Right ventricle myocardium inferior (tissue), 1 donor: ENCODE results near the gene LPCAT1. TPM values are rescaled to one million over a fixed set of nuclear protein-coding genes. Genes with fewer than 3 reads are reported as not detected.
A peak's percentile ranks its signal among the peaks of the same experiment; 100 is the strongest.
"Not testable (repeated sequence)": the region's sequence is repeated elsewhere in the genome, so short reads cannot be mapped to it uniquely, and the experiment has no call there.

Source experiments
- ATAC-seq: fragments of 200-7000 bp; cut with Tn5 transposase; one replicate; pipeline ENCODE4 v1.9.1; 2020; ENCODE audit warnings: mild to moderate bottlenecking, moderate library complexity
- DNase-seq: peaks from one replicate; pipeline ENCODE4 v3.0.0; 2021; ENCODE audit errors: missing footprints
- intact Hi-C: fragments of 100-400 bp; cut with DNase I; formaldehyde crosslinking; loops from one replicate; pipeline ENCODE4 v1.11.0; 2022
- total RNA-seq: library from RNA; stranded (reverse); fragmentation: NEBNext Ultra II Directional; extraction: Animal tissue kit (Norgen Biotek cat#: 25700); gene quantifications from one replicate; pipeline ENCODE4 v1.2.1, GENCODE V29; 2021
- donor health status: DM: no; HTN: yes; CAD: no; lungs with severe emphysema.

The LPCAT1 gene
- total RNA-seq, 1 donor from 2014 or later: 13.4 TPM

DNA sequence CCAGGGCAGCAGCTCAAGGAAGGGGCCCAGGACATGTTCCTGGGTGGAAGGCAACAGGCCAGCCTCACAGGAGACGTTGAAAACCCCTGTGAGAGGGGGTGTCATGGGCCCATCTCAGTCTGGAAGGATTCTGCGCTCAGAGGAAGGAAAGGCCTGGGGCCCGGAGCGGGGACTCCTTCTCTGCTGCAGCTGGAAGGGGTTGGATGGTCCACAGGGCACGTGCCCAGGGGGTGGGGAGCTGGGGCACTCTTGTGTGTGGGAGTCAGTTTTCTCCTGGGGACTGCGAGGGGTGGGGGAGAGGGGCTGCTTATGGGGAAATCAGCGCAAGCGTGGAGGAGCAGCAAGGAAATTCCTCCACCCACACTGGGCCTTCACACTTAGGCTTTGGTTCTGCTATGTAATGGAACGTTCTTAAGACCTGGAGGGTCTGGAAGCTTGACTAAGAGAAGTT lies 2.9 kb upstream of the LPCAT1 start:
- intact Hi-C loops: no loop called here

DNA sequence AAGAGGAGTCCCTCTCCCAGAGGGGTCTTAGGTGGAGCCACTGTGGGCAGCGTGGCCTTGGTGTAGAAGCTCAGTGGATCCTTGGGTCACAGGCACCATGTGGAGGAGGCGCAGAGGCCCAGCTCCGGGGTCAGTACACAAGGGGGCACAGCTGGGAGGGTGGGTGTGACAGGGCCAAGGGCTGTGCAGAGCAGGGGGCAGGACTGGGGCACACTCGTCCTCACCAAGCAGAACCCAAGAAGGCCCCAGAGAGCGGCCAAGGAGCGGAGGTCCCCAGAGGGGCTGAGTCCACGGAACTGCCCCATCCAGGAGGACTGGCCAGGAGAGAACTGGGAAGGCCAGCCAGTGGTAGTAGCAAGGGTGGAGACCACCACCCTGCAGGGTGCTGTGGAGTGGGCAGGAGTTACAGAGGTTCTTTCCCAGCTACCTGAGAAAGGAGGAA lies 2.5 kb upstream of the LPCAT1 start:
- DNase-seq (no peak), ATAC-seq (no peak)
- intact Hi-C loops: no loop called here

More for the DNA sequence above, 2.9 kb upstream of the LPCAT1 start:
- ATAC-seq (no peak), DNase-seq (no peak)

DNA sequence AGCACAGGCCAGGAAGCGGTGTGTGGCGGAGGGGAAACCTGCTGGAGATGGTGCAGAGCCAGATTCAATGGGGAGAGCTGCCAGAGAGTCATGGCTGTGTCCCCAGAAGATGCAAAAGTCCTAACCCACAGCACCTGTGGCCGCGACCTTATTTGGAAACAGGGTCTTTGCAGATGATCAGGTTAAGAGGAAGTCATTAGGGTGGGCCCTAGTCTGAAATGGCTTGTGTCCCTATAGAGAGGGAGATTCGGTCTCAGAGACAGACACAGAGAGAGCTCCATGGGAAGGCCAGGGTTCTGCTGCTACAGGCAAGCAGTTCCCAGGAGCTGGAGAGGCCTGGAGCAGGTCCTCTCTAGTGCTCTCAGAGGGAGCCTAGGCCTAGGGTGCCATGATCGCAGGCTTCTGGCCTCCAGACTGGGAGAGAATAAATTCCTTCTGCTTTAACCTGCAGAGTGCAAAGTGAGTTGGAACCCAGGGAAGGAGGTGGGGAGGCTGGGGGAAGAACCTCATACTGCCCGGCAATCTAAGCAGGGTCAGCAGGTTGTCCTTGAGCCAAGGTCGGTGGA lies 1.9 kb upstream of the LPCAT1 start:
- intact Hi-C loops: no loop called here
- no peak for DNase-seq
- no peak for ATAC-seq

DNA sequence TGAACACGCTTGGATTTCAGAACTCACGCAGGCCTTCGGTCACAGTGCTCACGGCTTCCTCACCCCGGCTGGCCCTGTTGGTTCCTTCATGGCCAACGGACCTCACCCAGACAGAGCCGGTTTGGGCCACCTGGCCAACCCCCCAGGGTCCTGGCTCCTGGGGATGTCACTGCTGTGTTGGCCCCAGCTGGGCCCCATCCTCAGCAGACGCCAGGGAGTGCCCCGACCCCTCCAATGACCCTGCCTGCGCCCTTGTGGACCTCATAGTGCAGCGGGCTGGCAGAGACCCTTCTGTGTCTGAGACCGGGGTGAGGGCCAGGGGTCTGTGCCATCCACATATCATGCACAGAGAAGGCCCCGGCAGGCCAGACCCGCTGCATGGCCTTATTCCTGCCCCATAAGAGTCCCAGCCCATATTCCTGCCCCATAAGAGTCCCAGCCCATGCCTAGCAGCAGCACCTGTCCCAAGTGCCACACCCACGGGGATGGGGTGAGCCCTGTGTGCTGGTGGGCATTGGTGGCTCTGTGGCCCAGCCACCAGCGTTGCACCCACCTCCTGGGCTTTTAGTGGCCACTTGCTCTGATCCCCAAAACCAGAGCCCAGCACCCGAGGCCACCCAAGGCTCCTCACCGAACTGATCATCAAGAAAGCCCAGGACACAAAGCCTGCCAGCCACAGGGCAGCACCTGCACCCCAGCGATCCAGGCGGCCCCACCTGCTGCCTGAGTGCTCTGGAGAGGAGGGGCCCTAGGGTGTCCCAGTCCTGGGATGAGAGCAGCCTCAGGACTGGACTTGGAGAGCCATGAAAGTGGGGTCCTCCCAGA lies 1.3 kb upstream of the LPCAT1 start:
- intact Hi-C loops: no loop called here

DNA sequence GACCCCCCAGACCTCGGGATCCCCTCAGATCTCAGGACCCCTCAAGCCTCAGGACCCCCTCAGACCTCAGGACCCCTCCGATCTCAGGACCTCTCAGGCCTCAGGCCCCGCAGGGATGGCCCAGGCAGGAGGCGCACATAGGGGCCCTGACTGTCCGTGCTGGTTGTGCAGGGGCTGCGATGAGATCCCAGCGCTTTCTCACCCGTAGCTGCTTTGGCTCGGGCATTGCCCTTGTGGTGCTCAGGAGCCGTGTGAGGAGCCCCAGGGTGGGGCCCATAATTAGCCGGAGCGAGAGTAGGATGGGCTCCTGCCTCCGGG lies 680 bp upstream of the LPCAT1 start:
- ATAC-seq: no peak
- intact Hi-C loops: no loop called here
- DNase-seq: no peak

More for the DNA sequence above, 1.3 kb upstream of the LPCAT1 start:
- no peak for DNase-seq
- no peak for ATAC-seq

DNA sequence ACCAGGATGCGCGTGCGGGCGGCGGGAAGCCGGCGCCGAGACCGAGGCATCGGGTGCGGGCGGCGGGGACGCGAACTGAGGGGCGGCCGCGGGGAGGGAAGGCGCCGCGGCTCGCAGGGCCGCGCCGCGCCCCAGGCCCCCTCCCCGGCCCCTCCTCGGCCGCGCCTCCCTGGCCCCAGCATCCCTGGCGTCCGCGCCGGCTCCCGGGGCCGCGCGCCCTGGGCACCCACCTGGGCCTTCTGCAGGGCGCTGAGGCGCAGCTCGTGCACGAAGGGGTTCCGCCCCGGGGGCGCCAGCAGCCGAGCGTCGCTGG lies 324 bp downstream of the LPCAT1 start:
- no peak for ATAC-seq
- intact Hi-C loops: no loop called here
- peak; percentile 76 for DNase-seq

DNA sequence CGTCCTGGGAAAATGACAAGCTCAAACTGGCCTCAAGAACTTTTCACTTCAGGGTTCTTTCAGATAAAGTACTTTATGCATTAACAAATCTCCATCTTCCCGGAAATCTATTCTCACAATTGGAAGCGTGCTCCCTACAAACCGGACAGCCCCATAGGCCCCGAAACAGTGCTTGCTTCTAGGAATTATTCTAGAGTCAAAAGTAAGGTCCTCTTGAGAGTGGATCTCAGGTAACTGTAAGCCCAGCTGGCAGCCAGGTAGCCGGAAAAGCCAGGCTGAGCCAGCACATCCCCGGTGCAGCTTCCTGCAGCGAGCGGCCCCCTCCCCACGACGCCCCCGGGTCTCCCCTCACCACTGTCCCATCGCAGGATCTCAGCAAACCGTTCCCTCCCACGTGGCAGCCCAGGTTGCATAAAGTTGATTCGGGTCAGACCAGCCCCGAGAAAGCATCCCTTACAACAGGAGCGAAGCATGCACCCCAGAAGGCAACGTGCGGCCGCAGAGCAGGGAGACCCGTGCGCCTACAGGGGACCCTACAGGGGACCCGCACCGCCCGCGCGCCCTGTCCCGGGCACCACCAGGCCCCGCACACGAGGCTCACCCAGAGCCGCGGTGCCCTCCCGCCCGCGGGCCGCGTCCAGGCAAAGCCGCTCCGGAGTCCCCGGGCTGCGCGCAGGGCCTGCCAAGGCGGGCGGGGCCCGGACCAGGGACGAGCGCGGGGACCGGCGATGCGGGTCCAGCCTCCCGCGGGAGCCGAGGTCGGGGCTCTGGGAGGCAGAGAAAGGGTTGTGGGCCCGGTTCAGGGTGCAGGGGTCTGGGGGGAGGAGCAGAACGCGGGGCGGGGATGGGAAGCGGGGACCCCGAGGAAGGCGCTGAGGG lies 920 bp downstream of the LPCAT1 start:
- intact Hi-C loops: no loop called here
- peak; percentile 75 for DNase-seq
- ATAC-seq: no peak

DNA sequence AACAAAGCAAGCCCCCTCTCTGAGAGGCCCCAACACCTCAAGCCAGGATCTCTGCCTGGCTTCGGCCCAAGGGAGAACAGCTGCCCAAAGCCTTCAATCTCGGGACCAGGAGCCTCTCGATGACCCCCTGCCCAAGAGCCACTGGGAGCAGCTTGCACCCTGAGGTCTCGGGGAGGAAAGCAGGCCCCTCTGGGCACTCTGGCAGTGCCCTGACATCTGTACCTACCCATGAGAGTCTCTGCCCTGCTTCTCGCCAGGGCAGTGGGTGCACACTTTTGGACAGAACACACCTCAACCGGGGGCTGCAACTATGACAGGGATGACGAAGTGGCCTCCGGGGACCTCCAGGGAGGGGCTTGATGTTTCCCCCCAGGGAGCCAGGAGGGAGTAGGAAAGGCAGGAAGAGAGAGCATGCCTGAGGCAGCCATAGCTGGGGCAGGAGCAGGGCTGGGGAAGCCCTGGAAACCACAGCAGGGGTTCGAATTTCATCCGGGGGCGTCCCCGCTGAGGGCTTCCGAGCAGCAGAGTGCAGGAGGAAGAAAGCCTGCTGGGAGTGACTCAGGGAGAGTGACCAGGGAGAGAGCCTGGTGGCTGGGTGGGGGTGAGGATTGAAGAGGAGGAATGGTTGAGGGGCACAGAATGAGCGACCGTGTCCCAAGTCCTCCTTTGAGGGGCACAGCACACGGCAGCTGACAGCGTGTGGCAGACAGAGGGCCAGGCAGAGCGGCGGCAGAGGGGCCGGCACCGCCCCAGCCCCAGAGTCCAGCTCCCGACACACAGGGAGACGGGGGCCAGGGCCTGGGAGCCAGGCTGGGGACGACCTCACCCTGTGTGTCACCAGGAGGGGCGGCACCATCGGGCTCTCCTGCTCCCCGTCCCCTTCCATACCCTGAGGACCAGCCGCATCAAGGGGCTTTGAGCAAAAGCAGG lies 1.8 kb downstream of the LPCAT1 start:
- intact Hi-C loops: no loop called here
- no peak for ATAC-seq
- no peak for DNase-seq

DNA sequence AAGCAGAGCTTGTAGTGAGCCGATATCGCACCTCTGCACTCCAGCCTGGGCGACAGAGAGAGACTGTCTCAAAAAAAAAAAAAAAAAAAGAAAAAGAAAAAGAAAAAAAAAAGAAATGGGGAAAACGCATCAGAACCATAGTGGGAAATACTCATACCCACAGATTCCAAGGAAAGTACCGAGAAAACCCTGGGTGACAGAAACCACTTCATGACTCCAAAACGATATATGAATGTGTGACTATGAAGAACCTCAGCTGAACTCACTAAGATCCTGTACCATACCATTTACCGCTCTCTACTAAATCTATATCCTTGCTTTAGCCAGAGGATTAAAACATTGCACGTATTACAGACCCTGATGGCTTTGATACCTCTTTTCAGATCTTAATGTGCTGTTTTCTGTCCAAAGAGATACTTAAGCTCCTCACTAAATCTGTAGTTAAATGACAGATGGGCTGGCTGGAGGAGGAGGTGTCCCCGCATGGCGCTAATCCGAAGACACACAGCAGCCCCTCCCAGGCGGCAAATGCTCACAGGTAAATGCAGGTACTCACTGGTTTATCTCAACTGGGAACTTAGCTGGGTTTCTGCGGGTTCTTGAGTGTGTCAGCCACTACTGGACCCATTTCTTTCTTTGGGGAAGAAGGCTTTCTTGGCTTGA lies 2.8 kb downstream of the LPCAT1 start:
- DNase-seq (no peak), ATAC-seq (no peak)
- intact Hi-C loops: no loop called here

DNA sequence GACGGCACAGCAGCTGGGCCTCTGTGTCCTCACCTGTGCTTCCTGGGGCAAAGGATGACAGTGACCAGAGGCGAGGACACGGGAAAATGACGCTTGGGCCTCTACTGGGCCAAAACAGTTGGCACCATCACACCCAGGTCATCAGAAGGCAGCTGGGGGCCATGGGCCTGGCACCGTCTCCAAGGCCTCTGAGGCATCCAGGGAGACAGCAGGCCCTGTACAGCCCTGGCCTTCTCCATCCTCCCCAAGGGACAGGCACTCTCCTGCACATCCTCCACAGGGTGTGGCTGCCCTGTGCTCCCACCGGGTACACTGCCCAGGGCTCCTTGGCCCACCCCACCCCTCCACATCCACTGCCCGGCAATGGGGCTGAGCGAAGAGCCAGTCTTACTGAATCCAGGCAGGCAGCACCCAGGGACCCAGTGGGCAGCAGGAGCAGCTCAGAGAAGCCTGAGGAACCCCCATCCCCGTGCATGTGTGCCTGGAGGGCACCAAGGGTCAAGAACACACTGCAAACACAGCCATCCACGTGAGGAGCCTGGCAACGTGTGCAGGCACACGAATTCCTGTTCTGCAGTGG lies 4.0 kb downstream of the LPCAT1 start:
- intact Hi-C loops: no loop called here
- DNase-seq: peak; percentile 57
- ATAC-seq: no peak

DNA sequence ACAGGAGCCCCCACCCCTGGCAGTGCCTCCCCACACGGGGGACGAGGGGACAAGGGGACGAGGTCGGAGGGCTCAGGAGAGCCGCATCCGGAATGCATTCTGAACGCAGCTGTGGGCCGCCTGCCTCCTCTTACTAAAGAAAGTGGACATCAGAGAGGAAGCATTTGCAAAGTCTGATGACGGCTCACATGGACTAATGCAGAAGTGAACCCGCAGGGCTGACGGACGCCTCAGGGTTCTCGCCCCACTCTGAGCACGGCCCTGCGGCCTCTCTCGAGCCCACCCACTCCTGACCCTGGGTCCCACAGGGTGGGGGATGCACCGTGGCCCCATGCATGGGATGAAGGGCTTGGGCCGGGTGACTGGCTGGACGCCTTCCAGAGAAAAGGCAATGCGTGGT lies 5.9 kb downstream of the LPCAT1 start:
- intact Hi-C loops: no loop called here
- DNase-seq: peak; percentile 63
- ATAC-seq: no peak

DNA sequence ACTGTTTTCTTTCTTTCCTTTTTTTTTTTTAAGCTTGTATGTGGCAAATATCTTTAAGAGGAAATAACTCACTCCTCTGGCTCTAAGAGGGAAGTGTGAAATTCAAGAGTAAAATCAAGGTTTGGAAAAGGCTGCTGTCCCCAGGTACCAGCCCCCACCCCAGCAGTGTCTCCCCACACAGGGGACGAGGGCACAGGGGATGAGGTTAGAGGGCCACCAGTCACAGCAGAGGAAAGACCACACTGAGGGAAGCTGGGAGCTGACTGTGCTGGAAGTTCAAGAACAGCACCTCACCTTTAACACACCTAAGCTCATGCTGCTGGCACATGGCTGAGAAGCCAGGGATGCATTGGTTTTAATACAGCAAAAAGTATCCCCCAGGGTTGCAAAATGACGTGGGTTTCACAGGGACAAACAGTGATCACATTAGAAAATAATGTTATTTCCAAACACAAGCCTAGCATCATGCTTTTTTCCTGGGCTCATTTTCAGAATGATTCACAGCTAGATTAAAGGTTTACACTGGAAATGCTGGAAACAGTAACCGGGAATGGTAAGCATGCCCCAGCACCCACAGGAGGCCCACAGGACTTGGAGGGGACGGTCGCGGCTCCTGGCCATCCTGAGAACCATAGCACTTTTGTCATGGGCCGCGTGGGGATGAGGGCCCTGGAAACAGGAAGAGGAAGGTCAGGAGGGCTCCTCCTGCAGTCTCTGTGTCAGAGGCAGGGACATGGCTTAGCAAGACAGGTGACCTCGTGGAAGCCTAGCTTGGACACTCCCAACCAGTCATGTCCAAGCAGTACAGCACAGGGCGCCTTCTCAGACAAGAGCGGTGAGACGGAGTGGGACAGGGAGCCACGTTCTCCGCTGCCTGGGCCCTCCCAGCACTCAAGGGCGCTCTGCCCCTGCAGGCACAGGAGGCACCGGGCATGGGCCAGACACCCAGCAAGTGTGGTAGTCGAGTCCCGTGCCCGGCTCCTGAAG lies 6.9 kb downstream of the LPCAT1 start:
- ATAC-seq: no peak
- intact Hi-C loops: no loop called here
- DNase-seq: peak; percentile 40

DNA sequence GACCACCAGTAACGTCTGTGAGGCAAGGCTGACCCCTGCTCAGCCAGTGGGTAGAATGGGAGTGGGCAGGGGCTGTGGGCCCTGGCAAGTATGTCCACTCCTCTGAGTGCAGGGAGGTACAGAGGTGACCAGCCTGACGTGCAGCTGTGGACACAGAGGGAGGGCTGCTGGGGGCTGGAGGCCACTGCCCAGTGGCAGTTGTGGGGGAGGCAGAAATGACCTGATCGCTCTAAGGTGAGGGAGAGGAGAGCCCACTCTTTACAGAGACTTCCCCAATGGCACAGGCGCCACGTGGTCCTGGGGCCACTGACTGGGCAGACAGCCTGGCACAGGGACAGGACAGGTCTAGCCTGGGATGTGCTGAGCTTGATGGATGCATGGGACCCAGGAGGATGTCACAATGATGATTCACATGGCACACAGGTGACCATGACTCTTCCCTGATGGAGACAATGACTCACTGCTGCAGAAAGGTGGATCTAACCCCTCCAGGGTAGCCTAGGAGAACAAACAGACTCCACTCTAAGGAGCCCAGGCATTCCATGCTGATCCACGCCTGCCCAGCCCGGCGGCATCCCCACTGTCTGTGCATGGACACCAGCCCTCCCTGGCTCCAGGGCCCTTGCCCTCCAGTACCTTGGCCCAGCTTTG lies 7.7 kb downstream of the LPCAT1 start:
- DNase-seq (peak; percentile 17), ATAC-seq (no peak)
- intact Hi-C loops: no loop called here

DNA sequence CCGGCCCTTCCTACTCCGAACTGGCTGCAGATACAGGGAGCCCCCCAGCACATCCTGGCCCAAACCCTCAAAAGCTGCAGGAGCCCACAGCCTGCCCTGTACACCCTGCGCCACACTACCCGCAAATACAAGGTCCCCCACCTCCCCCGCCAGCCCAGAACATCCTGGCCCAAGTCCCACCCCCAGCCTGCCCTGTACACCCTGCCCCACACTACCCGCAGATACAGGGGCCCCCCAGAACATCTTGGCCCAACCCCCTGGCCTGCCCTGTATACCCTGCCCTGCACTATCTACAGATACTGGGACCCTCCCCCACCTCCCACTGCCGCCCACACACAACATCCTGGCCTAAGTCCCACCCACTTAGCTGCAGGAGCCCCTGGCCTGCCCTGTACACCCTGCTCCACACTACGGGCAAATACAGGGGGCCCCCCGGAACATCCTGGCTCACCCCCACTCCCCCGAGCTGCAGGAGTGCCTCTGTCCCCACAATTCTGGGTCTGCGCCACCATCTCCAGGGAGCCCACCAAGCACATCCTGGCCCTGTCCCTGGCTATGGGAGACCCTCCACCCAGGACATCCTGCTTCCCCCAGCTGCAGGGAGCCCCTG lies 8.3 kb downstream of the LPCAT1 start:
- intact Hi-C loops: no loop called here
- ATAC-seq (no peak), DNase-seq (no peak)

DNA sequence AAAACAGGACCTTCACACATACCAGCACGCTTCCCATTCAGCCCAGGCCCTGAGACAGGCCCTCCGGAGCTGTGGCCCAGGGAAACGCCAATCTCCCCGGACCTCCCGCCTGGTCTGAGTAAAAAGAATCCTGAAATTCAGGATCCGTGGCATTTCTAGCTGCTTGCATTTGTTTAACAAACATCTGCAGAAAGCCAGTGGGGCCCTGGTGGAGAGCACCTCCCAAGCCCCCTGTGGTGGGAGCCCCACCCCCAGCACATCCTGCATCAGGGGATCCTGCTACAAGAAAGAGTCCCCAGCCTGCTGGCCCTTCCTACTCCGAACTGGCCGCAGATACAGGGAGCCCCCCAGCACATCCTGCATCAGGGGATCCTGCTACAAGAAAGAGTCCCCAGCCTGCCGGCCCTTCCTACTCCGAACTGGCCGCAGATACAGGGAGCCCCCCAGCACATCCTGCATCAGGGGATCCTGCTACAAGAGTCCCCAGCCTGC lies 8.9 kb downstream of the LPCAT1 start:
- ATAC-seq, intact Hi-C loops: not testable (repeated sequence)
- peak; percentile 9 for DNase-seq
